HL-60 (cell line): ENCODE data around the gene IL9R.
"Not testable (repeated sequence)": the region's sequence is repeated elsewhere in the genome, so short reads cannot be mapped to it uniquely, and the experiment has no call there.

ENCODE experiments used
- POLR2AphosphoS5 ChIP-seq: IDR thresholded peaks from 2 replicates; pipeline ENCODE4 v1.6.1; 2012; ENCODE audit warnings: low read depth
- SPI1 ChIP-seq: IDR thresholded peaks from 2 replicates; pipeline ENCODE4 v1.6.1; 2012; ENCODE audit warnings: low read depth, mild to moderate bottlenecking, borderline replicate concordance
- TF ChIP-seq, protein P1 (sequence below): IDR thresholded peaks from one replicate; pipeline ENCODE4 v1.5.1; 2011; ENCODE audit warnings: low read length, control low read depth, inconsistent platforms; ENCODE audit not compliant: insufficient read depth
- TF ChIP-seq, protein P2 (sequence below): IDR thresholded peaks from 2 replicates; pipeline ENCODE4 v1.6.1; 2012; ENCODE audit warnings: low read depth; ENCODE audit not compliant: insufficient replicate concordance

DNA sequence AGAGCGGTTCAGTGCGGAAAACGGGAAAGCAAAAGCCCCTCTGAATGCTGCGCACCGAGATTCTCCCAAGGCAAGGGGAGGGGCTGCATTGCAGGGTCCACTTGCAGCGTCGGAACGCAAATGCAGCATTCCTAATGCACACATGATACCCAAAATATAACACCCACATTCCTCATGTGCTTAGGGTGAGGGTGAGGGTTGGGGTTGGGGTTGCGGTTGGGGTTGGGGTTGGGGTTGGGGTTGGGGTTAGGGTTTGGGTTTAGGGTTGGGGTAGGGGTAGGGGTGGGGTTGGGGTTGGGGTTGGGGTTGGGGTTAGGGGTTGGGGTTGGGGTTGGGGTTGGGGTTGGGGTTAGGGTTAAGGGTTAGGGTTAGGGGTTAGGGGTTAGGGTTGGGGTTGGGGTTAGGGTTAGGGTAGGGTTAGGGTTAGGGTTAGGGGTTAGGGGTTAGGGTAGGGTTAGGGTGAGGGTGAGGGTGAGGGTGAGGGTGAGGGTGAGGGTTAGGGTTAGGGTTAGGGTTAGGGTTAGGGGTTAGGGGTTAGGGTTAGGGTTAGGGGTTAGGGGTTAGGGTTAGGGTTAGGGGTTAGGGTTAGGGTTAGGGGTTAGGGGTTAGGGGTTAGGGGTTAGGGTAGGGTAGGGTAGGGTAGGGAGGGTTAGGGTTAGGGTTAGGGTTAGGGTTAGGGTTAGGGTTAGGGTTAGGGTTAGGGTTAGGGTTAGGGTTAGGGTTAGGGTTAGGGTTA lies 32.4 kb downstream of the IL9R start:
- not testable (repeated sequence) for TF ChIP-seq POLR2AphosphoS5, SPI1
- TF ChIP-seq, protein P1, sequence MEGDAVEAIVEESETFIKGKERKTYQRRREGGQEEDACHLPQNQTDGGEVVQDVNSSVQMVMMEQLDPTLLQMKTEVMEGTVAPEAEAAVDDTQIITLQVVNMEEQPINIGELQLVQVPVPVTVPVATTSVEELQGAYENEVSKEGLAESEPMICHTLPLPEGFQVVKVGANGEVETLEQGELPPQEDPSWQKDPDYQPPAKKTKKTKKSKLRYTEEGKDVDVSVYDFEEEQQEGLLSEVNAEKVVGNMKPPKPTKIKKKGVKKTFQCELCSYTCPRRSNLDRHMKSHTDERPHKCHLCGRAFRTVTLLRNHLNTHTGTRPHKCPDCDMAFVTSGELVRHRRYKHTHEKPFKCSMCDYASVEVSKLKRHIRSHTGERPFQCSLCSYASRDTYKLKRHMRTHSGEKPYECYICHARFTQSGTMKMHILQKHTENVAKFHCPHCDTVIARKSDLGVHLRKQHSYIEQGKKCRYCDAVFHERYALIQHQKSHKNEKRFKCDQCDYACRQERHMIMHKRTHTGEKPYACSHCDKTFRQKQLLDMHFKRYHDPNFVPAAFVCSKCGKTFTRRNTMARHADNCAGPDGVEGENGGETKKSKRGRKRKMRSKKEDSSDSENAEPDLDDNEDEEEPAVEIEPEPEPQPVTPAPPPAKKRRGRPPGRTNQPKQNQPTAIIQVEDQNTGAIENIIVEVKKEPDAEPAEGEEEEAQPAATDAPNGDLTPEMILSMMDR: not testable (repeated sequence)
- TF ChIP-seq, protein P2, sequence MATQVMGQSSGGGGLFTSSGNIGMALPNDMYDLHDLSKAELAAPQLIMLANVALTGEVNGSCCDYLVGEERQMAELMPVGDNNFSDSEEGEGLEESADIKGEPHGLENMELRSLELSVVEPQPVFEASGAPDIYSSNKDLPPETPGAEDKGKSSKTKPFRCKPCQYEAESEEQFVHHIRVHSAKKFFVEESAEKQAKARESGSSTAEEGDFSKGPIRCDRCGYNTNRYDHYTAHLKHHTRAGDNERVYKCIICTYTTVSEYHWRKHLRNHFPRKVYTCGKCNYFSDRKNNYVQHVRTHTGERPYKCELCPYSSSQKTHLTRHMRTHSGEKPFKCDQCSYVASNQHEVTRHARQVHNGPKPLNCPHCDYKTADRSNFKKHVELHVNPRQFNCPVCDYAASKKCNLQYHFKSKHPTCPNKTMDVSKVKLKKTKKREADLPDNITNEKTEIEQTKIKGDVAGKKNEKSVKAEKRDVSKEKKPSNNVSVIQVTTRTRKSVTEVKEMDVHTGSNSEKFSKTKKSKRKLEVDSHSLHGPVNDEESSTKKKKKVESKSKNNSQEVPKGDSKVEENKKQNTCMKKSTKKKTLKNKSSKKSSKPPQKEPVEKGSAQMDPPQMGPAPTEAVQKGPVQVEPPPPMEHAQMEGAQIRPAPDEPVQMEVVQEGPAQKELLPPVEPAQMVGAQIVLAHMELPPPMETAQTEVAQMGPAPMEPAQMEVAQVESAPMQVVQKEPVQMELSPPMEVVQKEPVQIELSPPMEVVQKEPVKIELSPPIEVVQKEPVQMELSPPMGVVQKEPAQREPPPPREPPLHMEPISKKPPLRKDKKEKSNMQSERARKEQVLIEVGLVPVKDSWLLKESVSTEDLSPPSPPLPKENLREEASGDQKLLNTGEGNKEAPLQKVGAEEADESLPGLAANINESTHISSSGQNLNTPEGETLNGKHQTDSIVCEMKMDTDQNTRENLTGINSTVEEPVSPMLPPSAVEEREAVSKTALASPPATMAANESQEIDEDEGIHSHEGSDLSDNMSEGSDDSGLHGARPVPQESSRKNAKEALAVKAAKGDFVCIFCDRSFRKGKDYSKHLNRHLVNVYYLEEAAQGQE: not testable (repeated sequence)
